AG09309 (cell line): ENCODE data around the gene HS3ST2.
"Not testable (repeated sequence)": the region's sequence is repeated elsewhere in the genome, so short reads cannot be mapped to it uniquely, and the experiment has no call there.

Experiments used
- DNase-seq: peaks from one replicate; pipeline ENCODE4 v3.0.0-alpha.2; 2010; ENCODE audit warnings: low read depth
- H3K4me3 ChIP-seq: 2 replicates; pipeline ENCODE4 v1.5.1; 2011; ENCODE audit warnings: mild to moderate bottlenecking, low read depth, low read length, moderate library complexity; ENCODE audit not compliant: control insufficient read depth
- TF ChIP-seq, protein P1 (sequence below): IDR thresholded peaks from 2 replicates; pipeline ENCODE4 v1.5.1; 2011; ENCODE audit warnings: mild to moderate bottlenecking, low read depth, low read length, inconsistent platforms; ENCODE audit not compliant: insufficient read depth, control insufficient read depth; ENCODE audit errors: missing control alignments

Gene HS3ST2

DNA sequence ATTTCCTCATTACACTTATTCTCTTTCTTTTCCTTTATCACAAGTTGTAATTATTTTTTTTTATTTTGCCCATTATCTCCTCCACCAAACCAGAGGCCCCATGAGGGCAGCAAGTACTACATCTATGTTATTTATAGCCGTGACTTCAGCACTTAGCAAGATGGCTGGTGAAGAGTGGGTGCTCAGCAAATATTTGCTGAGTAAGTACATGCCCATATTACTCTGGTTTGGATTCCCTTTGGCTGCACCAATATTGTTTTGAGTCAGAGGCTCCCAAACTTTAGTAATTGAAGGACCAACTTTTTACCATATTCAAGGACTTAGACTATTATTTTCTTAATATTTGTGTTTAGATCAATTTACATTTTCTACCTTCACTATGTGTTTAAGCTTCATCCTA lies 83.2 kb downstream of the HS3ST2 start:
- TF ChIP-seq, protein P1, sequence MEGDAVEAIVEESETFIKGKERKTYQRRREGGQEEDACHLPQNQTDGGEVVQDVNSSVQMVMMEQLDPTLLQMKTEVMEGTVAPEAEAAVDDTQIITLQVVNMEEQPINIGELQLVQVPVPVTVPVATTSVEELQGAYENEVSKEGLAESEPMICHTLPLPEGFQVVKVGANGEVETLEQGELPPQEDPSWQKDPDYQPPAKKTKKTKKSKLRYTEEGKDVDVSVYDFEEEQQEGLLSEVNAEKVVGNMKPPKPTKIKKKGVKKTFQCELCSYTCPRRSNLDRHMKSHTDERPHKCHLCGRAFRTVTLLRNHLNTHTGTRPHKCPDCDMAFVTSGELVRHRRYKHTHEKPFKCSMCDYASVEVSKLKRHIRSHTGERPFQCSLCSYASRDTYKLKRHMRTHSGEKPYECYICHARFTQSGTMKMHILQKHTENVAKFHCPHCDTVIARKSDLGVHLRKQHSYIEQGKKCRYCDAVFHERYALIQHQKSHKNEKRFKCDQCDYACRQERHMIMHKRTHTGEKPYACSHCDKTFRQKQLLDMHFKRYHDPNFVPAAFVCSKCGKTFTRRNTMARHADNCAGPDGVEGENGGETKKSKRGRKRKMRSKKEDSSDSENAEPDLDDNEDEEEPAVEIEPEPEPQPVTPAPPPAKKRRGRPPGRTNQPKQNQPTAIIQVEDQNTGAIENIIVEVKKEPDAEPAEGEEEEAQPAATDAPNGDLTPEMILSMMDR: no peak
- DNase-seq: no peak
- no peak overlapping the region for H3K4me3 ChIP-seq

DNA sequence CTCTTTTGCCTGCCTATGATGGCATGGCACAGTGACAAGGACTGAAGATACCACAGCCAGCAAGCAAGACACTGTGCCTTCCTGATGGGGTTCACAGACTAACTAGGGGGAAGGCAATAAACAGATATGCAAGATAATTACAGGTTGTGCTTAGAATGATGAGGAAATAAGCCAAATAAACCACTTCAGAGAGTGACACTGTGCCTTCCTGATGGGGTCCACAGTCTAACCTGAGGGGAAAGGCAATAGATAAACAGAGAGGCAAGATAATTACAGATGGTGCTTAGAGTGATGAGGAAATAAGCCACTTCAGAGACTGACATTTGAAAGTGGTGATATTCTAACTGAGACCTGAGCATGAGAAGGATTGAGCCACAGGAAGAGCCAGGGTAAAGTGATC lies 84.2 kb downstream of the HS3ST2 start:
- no peak for DNase-seq
- TF ChIP-seq, protein P1: no peak
- no peak overlapping the region for H3K4me3 ChIP-seq

DNA sequence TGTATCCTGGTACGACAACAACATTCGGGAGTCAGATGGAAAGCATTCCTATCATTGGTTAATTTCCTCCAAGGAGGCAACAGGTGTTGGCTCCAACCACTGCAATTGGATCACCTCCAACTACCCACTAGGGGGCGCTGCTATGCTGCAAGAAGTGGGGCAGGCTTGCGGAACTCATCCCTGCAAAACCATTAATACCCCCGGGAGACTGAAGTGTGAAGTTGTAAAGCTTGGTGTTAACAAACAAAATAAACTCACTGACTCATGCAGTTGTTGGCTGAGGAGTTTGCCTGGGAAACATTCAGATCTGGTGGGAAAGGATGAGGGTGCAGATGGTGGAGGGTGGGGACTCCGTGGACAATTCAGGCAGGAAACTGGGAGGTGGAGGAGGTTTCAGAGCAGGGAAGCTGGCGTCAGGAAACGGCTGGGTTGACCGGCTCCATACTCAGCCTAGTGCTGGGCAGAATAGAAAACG lies 84.9 kb downstream of the HS3ST2 start:
- peak; percentile 18 for DNase-seq
- H3K4me3 ChIP-seq: no peak overlapping the region
- TF ChIP-seq, protein P1: peak; percentile 83

DNA sequence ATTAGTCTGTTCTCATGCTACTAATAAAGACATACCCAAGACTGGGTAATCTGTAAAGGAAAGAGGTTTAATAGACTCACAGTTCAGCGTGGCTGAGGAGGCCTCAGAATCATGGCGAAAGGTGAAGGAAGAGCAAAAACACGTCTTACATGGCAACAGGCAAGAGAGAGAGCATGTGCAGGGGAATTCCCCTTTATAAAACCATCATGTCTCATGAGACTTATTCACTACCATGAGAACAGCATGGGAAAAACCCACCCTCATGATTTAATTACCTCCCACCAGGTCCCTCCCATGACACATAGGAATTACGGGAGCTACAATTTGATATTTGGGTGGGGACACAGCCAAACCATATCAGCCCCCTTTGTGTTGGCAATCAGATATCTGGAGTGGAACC lies 85.6 kb downstream of the HS3ST2 start:
- DNase-seq, H3K4me3 ChIP-seq: not testable (repeated sequence)

DNA sequence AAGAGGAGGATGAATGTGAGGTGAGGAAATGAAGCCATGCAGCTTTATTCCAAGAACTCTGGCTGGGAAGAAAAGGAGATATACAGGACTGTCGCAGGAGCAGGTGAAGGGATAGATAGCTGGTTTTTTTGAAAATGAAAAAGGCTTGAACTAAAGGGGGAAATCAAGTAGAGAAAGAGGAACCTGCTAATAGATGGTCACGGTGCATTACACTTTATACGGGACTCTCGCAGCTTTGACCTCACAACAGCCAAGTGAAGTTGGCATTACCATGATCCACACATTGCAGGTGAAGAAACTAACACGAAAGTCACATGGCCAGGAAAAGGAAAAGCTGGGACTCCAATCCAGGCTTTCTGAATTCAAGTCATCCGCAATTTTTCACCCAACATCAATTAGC lies 86.9 kb downstream of the HS3ST2 start:
- TF ChIP-seq, protein P1: no peak
- no peak overlapping the region for H3K4me3 ChIP-seq
- DNase-seq: no peak

DNA sequence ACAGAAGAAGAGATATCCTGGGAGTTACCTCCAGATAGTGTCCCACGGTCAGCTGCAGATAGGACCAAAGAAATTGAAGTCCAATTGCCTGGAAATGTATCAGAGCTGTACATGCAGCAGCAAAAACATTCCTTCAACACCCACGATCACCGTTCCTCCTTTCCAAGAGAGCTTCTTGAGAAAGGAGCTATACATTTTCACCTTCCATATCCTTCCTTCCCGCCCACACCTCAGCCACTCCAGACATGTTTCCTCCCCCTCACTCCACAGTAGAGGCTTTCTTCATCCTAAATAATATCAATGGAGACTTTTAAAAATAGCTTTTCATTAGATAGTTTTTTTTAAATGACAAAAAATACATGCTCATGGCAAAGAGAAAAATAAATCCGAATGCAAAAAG lies 87.6 kb downstream of the HS3ST2 start:
- no peak overlapping the region for H3K4me3 ChIP-seq
- TF ChIP-seq, protein P1: no peak
- DNase-seq: no peak

DNA sequence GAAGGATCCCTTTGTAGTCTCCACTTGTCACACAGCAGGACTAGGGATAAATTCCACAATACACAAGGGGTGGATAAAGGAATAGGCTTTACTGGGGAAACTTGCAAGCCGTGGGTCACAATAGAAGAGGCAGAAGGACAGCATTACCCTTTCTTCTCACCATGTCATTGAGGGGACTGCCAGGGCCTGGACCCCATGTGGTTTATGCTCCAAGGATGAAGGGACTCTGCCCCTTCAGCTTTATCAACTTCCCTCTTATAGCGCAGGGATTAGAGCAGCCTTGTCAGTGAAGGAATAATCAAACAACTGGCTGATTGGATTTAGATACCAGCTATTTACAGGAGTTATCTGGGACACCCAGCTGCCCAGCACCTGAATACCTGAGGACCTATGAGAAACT lies 89.8 kb downstream of the HS3ST2 start:
- H3K4me3 ChIP-seq: no peak overlapping the region
- TF ChIP-seq, protein P1: no peak
- no peak for DNase-seq
